ENCODE results near the gene WFIKKN1.
"Not testable (repeated sequence)": the region's sequence is repeated elsewhere in the genome, so short reads cannot be mapped to it uniquely, and the experiment has no call there.

The WFIKKN1 gene

DNA sequence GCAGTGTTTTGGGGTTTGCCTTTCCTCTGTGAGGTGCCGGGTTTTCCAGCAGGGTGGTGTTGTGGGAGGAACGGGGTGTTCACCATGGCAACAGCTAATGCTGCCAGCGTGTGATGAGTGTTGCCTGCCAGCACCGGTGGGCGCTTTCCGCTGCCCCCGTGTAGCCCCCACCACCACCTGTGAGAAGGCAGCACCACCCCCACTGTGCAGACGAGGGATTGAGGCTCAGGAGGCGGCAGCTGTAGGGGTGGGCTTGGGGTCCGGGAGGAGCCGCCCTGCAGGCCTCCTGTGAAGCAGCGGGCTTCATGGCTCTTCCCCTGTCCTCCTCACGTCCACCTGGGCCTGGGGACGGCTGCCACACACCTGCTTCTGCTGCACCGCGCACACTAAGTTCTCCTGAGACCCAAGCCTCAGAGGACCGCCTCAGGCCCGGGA lies 35.7 kb upstream of the WFIKKN1 start:
- DNase-seq (ENCODE audit: low spot score) = no peak

DNA sequence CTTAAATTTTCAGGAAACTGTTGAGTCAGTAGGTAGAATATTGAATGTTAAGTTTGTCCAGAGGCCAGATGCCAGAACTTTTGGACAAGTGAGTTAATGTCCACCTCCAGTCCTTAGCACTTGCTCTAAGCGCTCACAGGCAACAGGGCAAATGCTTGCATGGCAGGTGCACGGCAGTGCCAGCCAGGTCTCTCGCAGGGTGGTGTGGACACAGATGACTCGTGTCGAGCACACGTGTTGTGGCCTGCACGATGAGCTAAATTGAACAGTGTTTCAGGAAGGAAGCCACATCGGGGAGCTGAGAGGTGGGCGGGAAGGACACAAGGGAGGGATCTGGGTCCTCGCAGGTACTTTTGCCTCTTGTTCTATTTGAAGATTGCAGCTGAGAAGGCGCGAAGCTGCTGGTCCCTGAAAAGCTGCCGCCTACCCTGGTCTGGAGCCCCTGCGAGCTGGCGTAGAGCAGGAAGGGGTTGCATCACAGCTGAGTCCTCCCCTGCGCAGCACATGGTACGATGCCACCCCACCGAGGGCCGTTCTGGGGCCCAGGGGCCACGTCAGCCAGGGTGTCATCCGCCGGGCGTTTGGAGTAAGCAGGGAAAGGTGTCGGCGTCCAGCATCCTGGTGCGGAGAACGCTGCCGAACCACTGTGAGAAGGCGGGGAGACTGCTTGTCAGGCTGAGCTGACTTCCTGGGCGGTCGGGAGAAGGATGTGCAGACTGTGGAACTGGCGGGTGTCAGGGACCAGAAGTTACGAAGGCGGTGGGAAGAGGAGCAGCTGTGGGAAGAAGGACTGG lies 34.6 kb upstream of the WFIKKN1 start:
- no peak for DNase-seq (ENCODE audit: low spot score)

DNA sequence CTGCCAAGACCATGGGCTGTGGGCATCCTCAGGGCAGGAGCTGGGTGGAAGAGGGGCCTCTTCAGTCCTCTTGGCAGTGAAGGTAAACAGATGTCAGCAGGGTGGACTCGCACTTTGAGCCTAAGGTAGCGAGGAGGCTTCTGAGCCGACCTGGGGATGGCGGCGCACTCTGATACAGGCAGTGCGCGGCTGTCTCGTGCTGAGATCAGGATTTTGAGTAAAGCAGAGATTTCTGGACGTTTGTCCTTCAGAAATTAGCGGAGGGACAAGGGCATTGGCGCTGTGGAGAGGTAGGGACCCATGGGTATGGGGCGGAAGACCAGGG lies 34.1 kb upstream of the WFIKKN1 start:
- DNase-seq (ENCODE audit: low spot score) = no peak

- DNase-seq (ENCODE audit: low spot score) = not testable (repeated sequence)
Observed at GRCh38 chr16:597655-598054, 33.1 kb upstream of the WFIKKN1 start.

DNA sequence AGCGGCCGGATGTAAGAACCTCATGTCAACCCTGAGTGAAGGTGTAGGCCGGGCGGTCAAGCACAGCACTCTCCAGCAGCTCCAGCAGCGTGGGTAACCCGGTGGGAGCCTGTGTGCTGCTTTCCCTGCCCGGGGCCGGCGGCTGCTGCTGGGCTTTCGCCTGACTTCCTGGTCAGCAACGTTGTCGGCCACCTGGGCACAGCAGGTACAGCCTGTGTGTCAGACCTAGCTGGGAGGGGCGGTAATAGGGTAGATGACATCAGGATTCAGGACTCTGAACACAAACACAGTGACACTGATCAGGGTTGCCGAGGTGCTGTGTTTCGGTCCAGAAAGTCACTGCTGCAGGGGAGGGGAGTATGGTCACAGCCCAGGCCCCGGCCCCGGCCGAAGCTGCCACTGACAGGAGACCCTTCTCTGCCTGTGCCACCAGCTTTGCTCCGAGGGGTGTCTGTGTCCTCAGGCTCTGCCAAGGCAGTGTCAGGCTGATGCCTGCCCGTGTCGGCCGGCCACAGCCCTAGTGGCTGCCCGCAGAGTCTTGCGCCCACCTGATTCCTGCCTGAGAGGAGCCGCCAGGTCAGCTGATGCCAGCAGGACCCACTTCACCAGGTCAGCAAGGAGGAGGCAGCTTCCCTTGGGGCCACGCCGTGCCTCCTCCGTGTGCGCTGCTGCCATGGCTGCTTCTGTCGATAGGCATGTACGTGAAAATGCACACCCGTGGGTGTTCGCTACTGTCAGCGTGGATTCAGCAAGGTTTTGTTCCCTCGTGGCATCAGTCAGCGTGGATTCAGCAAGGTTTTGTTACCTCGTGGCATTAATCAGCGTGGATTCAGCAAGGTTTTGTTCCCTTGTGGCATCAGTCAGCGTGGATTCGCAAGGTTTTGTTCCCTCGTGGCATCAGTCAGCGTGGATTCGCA lies 31.7 kb upstream of the WFIKKN1 start:
- no peak for DNase-seq (ENCODE audit: low spot score)

DNA sequence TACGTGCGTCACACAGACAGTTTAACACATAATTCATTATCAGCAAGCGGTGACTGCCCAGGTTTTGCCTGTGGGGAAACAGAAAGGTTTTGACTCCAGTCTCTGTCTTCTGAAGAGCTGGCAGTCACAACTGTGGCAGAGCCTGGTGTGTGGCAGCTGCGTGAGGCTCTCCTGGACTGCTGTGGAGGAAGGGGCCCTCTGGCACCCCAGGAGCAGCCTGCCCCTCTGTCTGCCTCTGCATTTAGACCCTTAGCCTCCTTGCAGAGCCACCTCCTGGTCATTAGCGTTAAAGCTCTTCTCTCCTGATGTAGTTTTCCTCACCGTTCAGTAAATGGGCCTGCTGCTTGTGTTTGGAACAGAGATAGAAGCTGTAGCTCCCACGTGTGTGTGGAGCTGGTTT lies 30.0 kb upstream of the WFIKKN1 start:
- DNase-seq (ENCODE audit: low spot score) = no peak

DNA sequence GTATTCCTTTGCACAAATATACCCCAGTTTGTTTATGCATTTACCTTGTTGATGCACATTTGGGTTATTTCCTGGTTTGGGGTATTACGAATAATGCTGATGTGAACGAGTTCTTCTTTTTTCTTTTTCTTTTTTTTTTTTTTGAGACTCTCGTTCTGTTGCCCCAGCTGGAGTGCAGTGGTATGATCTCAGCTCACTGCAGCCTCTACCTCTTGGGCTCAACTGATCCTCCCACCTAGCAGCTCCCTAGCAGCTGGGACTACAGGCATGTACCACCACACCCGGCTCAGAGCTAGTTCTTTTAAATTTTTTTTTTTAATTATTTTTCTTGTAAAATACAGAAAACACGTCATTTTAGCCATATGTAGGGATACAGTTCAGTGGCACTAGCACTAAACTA lies 26.9 kb upstream of the WFIKKN1 start:
- no peak for DNase-seq (ENCODE audit: low spot score)

- no peak for DNase-seq (ENCODE audit: low spot score)
Observed at GRCh38 chr16:606656-607307, 24.0 kb upstream of the WFIKKN1 start.

DNA sequence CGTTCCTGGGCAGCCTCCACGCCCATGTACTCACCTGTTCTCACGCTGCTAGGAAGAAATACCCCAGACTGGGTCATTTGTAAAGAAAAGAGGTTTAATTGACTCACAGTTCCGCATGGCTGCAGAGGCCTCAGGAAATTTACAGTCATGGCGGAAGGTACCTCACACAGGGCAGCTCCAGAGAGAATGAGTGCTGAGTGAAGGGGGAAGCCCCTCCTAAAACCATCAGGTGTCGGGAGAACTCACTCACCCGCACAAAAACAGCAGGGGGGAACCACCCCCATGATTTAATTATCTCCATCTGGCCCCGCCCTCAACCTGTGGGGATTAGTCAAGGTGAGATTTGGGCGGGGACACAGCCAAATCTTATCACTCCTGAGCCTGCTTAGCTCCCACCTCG lies 22.8 kb upstream of the WFIKKN1 start:
- no peak for DNase-seq (ENCODE audit: low spot score)

GRCh38 chr16:609316-609715 lies 21.5 kb upstream of the WFIKKN1 start:
- DNase-seq (ENCODE audit: low spot score) = no peak

DNA sequence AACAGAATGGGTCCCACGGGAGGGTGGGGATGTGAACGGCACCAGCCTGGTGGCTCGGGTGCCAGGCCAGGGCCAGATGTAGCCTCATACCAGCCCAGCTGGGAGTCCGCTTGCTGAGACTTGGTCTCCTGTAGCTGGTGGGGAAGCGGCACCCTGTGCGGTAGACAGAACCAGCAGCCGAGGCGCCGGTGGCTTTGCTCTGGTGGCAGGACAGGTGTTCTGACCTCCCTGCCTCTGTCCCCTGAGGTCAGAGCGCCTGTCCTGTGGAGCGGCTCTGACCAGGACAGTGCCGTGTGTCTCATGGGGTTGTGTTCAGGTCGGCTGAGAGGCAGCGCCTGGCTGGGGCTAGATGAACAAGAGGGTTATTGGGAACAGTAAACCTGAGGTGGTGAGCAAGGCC lies 20.8 kb upstream of the WFIKKN1 start:
- no peak for DNase-seq (ENCODE audit: low spot score)

DNA sequence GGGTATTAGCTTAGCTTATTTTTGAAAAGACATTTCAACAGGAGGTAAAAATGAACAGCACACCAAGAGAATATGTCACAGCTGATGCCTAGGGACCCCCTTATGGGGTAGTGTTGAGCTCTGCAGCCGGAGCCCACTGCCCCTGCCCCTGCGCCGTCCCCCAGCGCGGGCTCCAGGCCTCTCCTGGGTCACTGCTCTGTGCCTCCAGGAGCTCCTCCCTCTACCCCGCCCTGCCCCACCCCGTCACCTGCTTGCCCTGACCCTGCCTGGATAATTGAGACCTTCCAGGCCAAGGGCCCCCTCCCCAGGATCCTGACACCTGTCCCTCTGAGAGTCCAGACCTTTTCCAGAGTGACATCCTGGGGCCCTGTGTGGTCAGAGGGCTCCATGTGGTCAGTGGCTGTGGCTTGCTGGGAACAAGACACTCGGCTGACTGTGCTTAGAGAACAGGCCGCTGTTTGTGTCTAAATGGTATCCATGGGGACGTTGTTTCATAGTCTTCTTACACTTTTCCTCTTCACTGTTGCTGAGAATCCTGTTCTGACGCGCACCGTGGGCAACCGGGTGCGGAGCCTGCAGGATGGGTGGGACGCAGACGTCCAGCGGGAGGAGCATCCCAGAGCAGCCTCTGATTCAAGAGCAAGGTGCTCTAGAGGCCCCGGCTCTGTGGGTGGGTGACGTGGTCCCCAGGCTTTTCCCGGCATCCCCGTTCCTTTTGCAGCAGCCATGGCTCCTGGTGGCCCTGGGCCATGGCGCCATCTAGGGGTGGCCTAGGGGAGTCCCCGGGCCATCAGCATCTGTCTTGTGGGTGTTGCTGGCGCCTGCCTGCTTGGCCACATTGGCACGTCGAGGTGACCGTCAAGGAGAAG lies 20.0 kb upstream of the WFIKKN1 start:
- peak; percentile 68 for DNase-seq (ENCODE audit: low spot score)

DNA sequence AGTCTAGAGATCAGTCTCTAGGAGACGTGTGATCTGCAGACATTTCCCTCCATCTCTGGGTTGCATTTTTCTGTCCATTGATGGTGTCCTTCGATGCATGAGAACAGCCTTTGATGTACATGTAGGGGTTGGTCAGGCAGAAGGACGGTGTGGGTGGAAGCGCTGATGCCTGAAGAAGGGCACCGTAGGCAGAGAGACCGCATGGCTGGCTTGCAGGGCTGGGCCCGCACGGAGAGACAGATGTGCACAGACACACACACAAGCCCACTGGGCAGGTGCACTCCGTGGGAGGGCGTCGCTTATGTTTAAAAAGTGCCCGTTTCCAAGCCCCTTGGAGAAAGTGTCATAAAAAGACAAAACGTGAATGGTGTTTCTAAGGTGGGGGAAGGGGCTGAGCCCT lies 15.7 kb upstream of the WFIKKN1 start:
- no peak for DNase-seq (ENCODE audit: low spot score)

DNA sequence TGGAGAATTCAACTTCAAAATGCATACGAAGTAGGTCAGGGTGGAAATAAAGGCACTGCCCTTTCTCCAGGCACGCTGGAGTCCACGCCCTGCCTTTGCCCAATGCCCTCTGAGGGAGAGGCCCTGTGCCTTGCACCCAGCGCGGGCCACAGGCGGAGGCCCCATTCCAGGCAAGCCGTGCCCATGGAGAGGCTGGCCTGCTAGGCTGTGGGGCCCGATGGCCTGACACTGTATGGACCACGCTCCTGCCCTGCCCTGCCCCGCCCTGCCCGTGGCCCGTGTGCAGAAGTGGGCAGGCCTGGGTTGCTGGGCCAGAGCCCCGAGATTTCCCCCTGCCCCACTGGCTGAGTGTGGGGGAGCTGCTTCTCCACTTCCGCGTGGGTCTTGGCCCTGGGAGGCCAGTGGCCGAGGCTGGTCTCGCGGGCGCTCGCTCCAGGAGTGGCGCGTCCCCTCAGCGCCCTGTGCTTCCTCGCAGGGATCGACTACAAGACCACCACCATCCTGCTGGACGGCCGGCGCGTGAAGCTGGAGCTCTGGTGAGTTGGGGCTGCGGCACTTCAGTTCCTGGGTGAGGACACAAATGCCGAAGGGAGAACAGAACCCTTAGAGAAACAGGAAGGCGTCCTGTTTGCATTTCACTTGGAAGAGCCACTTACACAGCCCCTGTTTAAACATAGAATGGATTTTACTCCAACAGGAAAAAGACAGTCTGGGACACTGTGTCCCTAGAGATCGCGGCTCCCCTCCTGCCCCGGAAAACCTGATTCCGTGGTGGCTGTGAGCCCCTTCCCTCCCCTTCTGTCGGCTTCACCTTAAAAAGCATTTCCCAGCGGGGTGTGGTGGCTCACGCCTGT lies 13.8 kb upstream of the WFIKKN1 start:
- no peak for DNase-seq (ENCODE audit: low spot score)

DNA sequence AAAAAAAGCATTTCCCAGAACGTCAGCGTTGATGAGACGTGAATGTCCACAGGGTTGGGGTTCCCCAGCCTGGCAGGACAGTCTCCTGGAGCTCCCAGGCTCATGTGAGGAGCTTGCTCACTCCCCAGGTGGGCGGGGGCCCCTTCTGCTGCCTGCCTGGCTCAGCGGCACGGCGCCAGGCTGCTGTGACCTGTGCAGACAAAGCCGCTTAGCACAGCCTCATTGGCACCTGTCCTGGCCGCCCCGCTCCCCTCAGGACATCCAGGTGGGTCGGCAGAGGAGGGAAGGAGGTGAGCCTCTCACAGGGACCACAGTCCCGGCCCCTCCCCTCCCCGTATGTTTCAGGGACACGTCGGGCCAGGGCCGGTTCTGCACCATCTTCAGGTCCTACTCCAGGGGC lies 12.9 kb upstream of the WFIKKN1 start:
- DNase-seq (ENCODE audit: low spot score) = no peak

GRCh38 chr16:619476-620100 lies 11.2 kb upstream of the WFIKKN1 start:
- DNase-seq (ENCODE audit: low spot score) = no peak

DNA sequence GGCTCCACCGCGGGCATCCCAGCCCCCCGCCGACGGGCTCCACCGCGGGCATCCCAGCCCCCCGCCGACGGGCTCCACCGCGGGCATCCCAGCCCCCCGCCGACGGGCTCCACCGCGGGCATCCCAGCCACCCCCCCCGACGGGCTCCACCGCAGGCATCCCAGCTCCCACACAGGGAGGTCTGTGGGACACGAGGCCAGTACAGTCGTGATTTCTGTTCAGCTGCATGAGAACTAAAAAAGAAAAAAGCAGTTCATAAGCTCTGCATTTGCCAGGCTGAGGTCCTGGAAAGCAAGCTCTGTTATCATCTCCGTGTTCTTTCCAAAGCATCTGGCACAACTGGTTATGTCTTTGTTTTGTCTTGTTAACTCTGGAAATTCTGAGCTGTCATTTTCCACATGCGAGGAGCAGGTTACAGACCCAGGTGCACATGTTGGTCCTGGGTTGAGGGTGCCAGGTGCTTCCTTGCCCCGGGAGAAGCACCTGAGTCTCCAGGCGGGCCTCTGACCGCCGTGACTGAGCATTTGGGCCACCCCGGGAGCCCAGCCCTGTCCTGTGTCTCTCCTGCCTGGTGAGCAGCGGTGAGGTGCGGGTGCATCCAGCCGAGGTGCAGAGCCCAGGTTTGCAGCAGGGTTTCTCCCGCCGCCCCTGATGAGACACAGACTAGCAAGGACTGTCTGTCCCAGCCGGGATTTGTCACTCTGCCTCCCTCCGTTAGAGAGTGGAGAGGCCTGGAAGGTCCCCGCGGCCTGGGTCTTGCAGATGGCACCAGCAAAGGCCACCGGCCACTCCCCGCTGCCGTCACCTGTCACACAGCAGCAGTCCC lies 9.9 kb upstream of the WFIKKN1 start:
- no peak for DNase-seq (ENCODE audit: low spot score)

GRCh38 chr16:621526-622105 lies 9.2 kb upstream of the WFIKKN1 start:
- DNase-seq (ENCODE audit: low spot score) = no peak

- no peak for DNase-seq (ENCODE audit: low spot score)
Observed at GRCh38 chr16:622920-623280, 7.9 kb upstream of the WFIKKN1 start.
